NCI-H2029 treated with DMSO at 0.1 percent for 48 hours (cell line): Measurements from ENCODE around the gene PRDM16.

ENCODE experiments used
- DNase-seq: peaks from one replicate; lab custom pipeline; 2025; lab: John Stamatoyannopoulos, UW

Gene PRDM16

GRCh38 chr1:3304246-3304645, 235.2 kb downstream of the PRDM16 start:
- no peak for DNase-seq

GRCh38 chr1:3304692-3305091, 235.7 kb downstream of the PRDM16 start:
- DNase-seq, result no peak

- no peak for DNase-seq
These were observed 236.2 kb downstream of the PRDM16 start for GRCh38 chr1:3305156-3305555.

- DNase-seq, result no peak
These were observed 237.7 kb downstream of the PRDM16 start for GRCh38 chr1:3306583-3307291.

- DNase-seq, result no peak
These were observed 238.4 kb downstream of the PRDM16 start for GRCh38 chr1:3307359-3307758.

- DNase-seq, result no peak
These were observed 239.1 kb downstream of the PRDM16 start for GRCh38 chr1:3308053-3308452.

GRCh38 chr1:3310718-3311400, 241.9 kb downstream of the PRDM16 start:
- DNase-seq, result no peak

- DNase-seq, result no peak
These were observed 242.7 kb downstream of the PRDM16 start for GRCh38 chr1:3311711-3312110.

GRCh38 chr1:3312310-3312897, 243.4 kb downstream of the PRDM16 start:
- no peak for DNase-seq

- DNase-seq, result no peak
These were observed 244.0 kb downstream of the PRDM16 start for GRCh38 chr1:3312898-3313575.

GRCh38 chr1:3313576-3313950, 244.6 kb downstream of the PRDM16 start:
- no peak for DNase-seq

GRCh38 chr1:3314491-3315381, 245.7 kb downstream of the PRDM16 start:
- DNase-seq, result no peak

GRCh38 chr1:3315399-3316339, 246.7 kb downstream of the PRDM16 start:
- no peak for DNase-seq

- DNase-seq, result no peak
These were observed 247.4 kb downstream of the PRDM16 start for GRCh38 chr1:3316340-3316943.

GRCh38 chr1:3317456-3317855, 248.5 kb downstream of the PRDM16 start:
- DNase-seq, result no peak

- no peak for DNase-seq
These were observed 249.3 kb downstream of the PRDM16 start for GRCh38 chr1:3318329-3318728.

- DNase-seq, result no peak
These were observed 250.9 kb downstream of the PRDM16 start for GRCh38 chr1:3319874-3320245.

- no peak for DNase-seq
These were observed 251.5 kb downstream of the PRDM16 start for GRCh38 chr1:3320246-3321152.
